Upper lobe of left lung (tissue), 6 donors: ENCODE data around the gene TBC1D16. TPM values are rescaled to one million over a fixed set of nuclear protein-coding genes. Genes with fewer than 3 reads are reported as not detected.

Source experiments
- ATAC-seq, 2 donors: fragments of 200-7000 bp; cut with Tn5 transposase; one replicate each; pipeline ENCODE4 v1.9.1; 2022; ENCODE audit warnings: mild to moderate bottlenecking in 2 of 2, moderate library complexity in 2 of 2; ENCODE audit not compliant: low FRiP score in 2 of 2
- DNase-seq, 2 donors: peaks; one replicate each; pipeline ENCODE4 v3.0.0-alpha.2; 2019 to 2020
- H3K27ac ChIP-seq, 4 donors: fragments of 200-600 bp; sonication (generic); one replicate each; pipeline ENCODE4 v1.5.1; 2016 to 2019
- H3K27me3 ChIP-seq, 4 donors: fragments of 200-600 bp; sonication (generic); one replicate each; pipeline ENCODE4 v1.5.1; 2017 to 2019
- H3K36me3 ChIP-seq, 4 donors: fragments of 200-600 bp; sonication (generic); one replicate each; pipeline ENCODE4 v1.5.1; 2016 to 2019
- H3K4me1 ChIP-seq, 4 donors: fragments of 200-600 bp; sonication (generic); one replicate each; pipeline ENCODE4 v1.5.1; 2018 to 2019
- H3K4me3 ChIP-seq, 4 donors: fragments of 200-600 bp; sonication (generic); one replicate each; pipeline ENCODE4 v1.5.1; 2017 to 2019; ENCODE audit warnings: mild to moderate bottlenecking in 2 of 4, moderate library complexity in 1 of 4
- H3K9me3 ChIP-seq, 4 donors: fragments of 200-600 bp; sonication (generic); one replicate each; pipeline ENCODE4 v1.5.1; 2018 to 2019
- EP300 ChIP-seq, 4 donors: sonication (generic); formaldehyde crosslinking; IDR thresholded peaks; one replicate each; pipeline ENCODE4 v1.5.1; 2017; ENCODE audit warnings: antibody characterized with exemption in 4 of 4, control low read depth in 2 of 4
- POLR2A ChIP-seq, 4 donors: fragments of 450-650 bp; IDR thresholded peaks; one replicate each; pipeline ENCODE4 v1.5.1; 2016 to 2017; ENCODE audit warnings: antibody characterized with exemption in 4 of 4, mild to moderate bottlenecking in 2 of 4
- POLR2AphosphoS5 ChIP-seq, 2 donors: sonication (generic); formaldehyde crosslinking; IDR thresholded peaks; one replicate each; pipeline ENCODE4 v1.5.1; 2017; ENCODE audit warnings: antibody characterized with exemption in 2 of 2
- WGBS, 2 donors: methylation state at CpG; one replicate each; pipeline ENCODE4 v1.1.5; 2017 to 2018; 5-methylcytosine and 5-hydroxymethylcytosine counted together
- total RNA-seq, 6 donors: library from RNA; depleted of rRNA in 4 of 6; stranded (reverse); fragments of >200 nt in 4 of 6; gene quantifications; one replicate each; pipeline versions ENCODE4 v1.1.0 to v1.2.1, GENCODE V29; 2016 to 2021
- TF ChIP-seq, protein P1 (sequence below), 6 experiments: fragments of 450-650 bp in 4 of 6; fragments of 200-600 bp in 2 of 6; sonication (generic) in 2 of 6; IDR thresholded peaks; one replicate each; pipeline ENCODE4 v1.5.1; 2016 to 2019; ENCODE audit warnings: antibody characterized with exemption in 6 of 6
- donor health status: DM: no; HTN: no; CAD: no; lungs with moderate emphysema.
- donor health status: DM: no; HTN: yes; CAD: no; lungs with severe emphysema.

Gene TBC1D16
- total RNA-seq, 6 donors from 2014 or later = 15.6 to 60.8 (median 24.1) TPM

DNA sequence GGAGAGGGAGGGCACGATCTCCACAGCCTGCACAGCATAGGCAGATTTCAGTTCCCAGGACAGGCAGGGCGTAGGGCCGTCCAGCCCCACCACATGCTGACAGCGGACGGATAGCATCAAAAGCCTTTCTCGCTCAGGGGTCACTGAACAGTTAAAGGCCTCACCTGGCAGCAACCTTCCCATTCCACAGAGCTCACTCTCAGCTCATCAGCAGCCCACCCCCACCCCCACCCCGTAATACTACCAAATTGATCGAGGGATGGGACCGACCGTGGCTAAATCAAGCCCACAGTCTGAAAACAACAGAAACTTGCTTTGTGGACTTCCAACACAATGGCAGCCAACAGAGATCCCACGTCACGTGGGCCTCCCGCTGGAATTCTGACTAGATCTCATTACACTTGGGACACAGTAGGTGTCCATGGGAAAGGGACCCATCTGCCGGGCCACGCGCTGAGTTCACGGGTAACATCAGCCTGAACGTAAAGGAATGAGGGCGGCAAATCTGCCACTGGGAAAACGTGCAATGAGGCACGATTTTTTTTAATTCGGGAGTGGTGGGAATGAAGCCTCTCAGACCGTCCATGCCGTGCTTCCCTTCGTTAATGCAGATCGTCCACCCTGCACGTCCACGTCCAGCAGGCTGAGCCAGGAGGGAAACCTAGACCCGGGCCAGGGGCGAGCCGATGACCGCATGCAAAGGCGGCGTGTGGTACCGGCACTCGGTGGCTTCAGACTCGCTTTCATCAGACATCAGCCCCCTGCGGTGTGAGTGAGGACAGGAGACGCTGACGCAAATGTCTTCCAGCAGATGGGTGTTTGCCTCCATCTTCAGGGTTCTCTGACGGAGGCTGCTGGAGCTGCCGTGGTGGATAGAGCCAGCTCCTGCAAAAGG lies 92.1 kb downstream of the TBC1D16 start:
- DNase-seq = peak in 1 of 2 donors; percentile 60
- no peak for ATAC-seq
- TF ChIP-seq EP300 (IDR thresholded peaks at IDR 0.05) (no peak), POLR2AphosphoS5 (IDR thresholded peaks at IDR 0.05) (no peak), POLR2A (IDR thresholded peaks at IDR 0.05) (no peak)
- TF ChIP-seq, protein P1, sequence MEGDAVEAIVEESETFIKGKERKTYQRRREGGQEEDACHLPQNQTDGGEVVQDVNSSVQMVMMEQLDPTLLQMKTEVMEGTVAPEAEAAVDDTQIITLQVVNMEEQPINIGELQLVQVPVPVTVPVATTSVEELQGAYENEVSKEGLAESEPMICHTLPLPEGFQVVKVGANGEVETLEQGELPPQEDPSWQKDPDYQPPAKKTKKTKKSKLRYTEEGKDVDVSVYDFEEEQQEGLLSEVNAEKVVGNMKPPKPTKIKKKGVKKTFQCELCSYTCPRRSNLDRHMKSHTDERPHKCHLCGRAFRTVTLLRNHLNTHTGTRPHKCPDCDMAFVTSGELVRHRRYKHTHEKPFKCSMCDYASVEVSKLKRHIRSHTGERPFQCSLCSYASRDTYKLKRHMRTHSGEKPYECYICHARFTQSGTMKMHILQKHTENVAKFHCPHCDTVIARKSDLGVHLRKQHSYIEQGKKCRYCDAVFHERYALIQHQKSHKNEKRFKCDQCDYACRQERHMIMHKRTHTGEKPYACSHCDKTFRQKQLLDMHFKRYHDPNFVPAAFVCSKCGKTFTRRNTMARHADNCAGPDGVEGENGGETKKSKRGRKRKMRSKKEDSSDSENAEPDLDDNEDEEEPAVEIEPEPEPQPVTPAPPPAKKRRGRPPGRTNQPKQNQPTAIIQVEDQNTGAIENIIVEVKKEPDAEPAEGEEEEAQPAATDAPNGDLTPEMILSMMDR (IDR thresholded peaks at IDR 0.05) = no peak

DNA sequence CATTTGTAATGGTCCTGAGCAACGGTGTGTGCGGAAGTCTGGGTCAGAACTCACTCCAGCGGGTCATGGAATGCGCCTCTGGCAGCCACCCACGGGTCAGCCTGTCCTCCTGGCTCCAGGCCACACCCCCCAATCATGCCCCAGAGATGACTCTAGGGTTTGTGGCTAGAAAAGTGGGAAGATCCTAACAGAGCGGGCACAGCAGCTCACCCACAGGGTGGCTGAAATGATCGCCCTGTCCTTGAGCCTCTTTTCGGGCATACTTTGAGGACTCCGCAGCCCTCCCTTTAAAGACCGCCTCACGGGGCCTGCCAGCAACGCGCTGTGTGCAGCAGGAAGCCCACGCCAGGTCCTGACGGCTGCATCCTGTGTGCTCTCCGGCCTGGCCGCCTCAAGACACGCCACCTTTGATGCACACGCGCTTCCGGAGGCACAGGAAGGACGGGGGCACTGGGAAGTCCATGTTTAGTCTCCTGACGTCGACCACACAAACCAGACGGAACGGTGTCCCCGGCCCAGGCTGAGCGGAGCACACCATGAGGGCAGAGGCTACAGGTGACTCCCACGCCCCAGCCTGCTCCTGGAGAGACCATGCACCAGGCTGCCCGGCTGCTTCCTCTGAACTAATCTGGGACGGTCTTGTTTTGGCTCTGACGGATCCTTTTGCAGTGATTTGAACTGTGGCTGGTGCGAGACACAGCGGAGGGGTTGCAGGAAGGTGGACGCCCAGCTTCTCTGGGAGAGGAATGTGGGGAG lies 92.9 kb downstream of the TBC1D16 start:
- H3K9me3 ChIP-seq = no peaks in the 10 kb centered on the region
- DNase-seq (peak; percentile 26 to 66), ATAC-seq (peak; percentile 12 to 15)
- no peaks in the 10 kb centered on the region for H3K27me3 ChIP-seq
- H3K36me3 ChIP-seq = peaks cover 3 to 52% (median 41%) of the 10 kb centered on the region in 4 donors
- H3K27ac ChIP-seq = peak overlapping the region in 3 of 4 donors; percentile 46 to 70 (median 61)
- no peak overlapping the region for H3K4me3 ChIP-seq
- TF ChIP-seq POLR2A (IDR thresholded peaks at IDR 0.05) = no peak
- TF ChIP-seq POLR2AphosphoS5 (IDR thresholded peaks at IDR 0.05) = peak; percentile 77 to 88
- peak in 3 of 4 donors; percentile 21 to 95 (median 68) for TF ChIP-seq EP300 (IDR thresholded peaks at IDR 0.05)
- TF ChIP-seq, protein P1 (IDR thresholded peaks at IDR 0.05) = no peak
- H3K4me1 ChIP-seq = peaks cover 5 to 17% (median 14%) of the 10 kb centered on the region in 4 donors
- WGBS, 2 donors = 51 to 58% methylated on average over 11 to 27 of the region's 35 CpGs

More for the DNA sequence above, 92.1 kb downstream of the TBC1D16 start:
- H3K36me3 ChIP-seq = peaks cover 3 to 57% (median 43%) of the 10 kb centered on the region in 4 donors
- peak overlapping the region in 2 of 4 donors; percentile 46 to 66 for H3K27ac ChIP-seq
- H3K9me3 ChIP-seq = no peaks in the 10 kb centered on the region
- H3K4me1 ChIP-seq = peaks cover 5 to 17% (median 14%) of the 10 kb centered on the region in 4 donors
- H3K27me3 ChIP-seq = no peaks in the 10 kb centered on the region
- 88 to 94% methylated on average over 39 to 42 of the region's 42 CpGs for WGBS, 2 donors
- H3K4me3 ChIP-seq = no peak overlapping the region

DNA sequence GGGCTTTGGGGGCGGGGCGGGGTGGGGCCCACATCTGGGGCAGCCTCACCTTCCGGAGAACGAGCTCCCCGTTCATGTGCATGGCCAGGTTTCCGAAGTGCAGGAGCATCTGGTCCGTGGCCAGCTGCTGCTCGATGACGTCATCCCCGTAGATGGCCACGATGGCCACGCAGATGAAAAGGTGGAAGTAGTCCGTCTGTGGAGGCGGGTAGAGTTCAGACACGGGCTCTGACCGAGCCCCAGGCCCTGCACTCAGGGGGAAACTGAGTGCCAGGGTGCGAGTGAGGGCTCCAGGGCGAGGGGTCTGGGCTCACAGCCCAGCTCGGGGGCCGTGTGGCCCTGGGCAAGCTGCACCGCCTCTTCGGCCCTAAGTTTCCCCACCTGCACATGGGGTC lies 93.7 kb downstream of the TBC1D16 start:
- WGBS, 2 donors = 82 to 95% methylated on average over 10 to 22 of the region's 22 CpGs
- Histone ChIP-seq H3K27ac (peak overlapping the region in 3 of 4 donors; percentile 24 to 70 (median 61)), H3K27me3 (no peaks in the 10 kb centered on the region), H3K4me1 (peaks cover 5 to 17% (median 14%) of the 10 kb centered on the region in 4 donors), H3K4me3 (no peak overlapping the region), H3K36me3 (peaks cover 3 to 48% (median 37%) of the 10 kb centered on the region in 4 donors), H3K9me3 (no peaks in the 10 kb centered on the region)
- TF ChIP-seq POLR2AphosphoS5 (IDR thresholded peaks at IDR 0.05) (no peak), POLR2A (IDR thresholded peaks at IDR 0.05) (no peak), EP300 (IDR thresholded peaks at IDR 0.05) (no peak)
- peak in 1 of 2 donors; percentile 48 for DNase-seq
- ATAC-seq = no peak

DNA sequence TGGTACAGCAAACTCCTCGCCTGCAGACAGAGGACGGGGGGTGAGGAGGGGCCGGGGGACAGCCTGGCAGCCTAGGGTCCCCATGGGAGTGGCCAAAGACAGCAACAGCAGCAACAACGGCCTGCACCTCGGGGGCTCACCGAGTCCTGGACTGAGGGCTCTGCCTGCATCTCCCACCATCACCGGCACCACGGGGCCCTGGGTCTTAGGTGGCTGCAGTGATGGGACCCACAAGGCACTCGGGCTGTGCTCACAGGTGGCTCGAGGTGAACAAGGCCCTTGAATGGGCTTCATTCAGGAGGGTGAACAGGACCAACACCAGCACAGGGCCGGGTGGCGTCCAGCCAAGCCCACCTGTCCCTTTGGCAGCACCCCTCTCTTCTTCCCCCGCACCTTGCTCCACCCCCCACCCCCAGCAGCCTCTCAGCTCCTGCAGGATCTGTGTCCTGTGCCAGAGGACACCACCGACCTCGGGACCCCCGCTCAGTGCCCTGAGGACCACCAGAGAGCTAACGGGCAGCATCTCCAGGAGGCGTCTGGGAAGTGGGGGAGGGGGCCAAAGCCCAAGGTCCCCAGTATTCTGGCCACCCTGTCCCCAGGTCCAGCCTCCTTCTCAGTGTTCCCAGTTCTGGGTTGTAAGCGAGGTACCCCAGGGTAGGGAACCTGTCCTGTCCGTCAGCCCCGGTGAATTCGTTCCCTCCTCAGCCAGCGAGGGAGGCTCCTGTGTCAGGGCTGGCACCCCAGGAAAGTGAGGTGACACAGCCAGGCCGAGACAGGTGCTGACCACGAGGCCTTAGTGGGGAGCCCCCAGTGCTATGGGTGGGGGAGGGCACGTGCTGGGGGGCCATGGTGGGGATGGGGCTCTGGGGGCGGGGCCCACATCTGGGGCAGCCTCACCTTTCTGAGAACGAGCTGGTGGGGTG lies 94.3 kb downstream of the TBC1D16 start:
- Histone ChIP-seq H3K27ac (no peak overlapping the region), H3K9me3 (no peaks in the 10 kb centered on the region), H3K4me3 (no peak overlapping the region), H3K36me3 (peaks cover 3 to 46% (median 35%) of the 10 kb centered on the region in 4 donors), H3K4me1 (peaks cover 5 to 17% (median 14%) of the 10 kb centered on the region in 4 donors), H3K27me3 (no peaks in the 10 kb centered on the region)
- 87% methylated on average over 17 of the region's 28 CpGs; no CpG with 5 or more reads in 1 of the 2 donors for WGBS, 2 donors
- TF ChIP-seq EP300 (IDR thresholded peaks at IDR 0.05) = no peak
- TF ChIP-seq POLR2AphosphoS5 (IDR thresholded peaks at IDR 0.05) = no peak
- TF ChIP-seq, protein P1 (IDR thresholded peaks at IDR 0.05) = no peak
- TF ChIP-seq POLR2A (IDR thresholded peaks at IDR 0.05) = no peak
- DNase-seq (peak in 1 of 2 donors; percentile 74), ATAC-seq (no peak)
